SK-N-SH (cell line): Measurements from ENCODE around the gene AUP1.

ENCODE experiments used
- CHD2 ChIP-seq: fragments of 150-350 bp; IDR thresholded peaks from 2 replicates; pipeline ENCODE4 v1.6.1; 2018; ENCODE audit warnings: low read length; ENCODE audit not compliant: partially characterized antibody
- TF ChIP-seq, protein P1 (sequence below): fragments of 200-600 bp; sonication (generic); IDR thresholded peaks from 2 replicates; pipeline ENCODE4 v1.6.1; 2017; ENCODE audit warnings: antibody characterized with exemption, mild to moderate bottlenecking, moderate library complexity
- TF ChIP-seq, protein P2 (sequence below): IDR thresholded peaks from 2 replicates; pipeline ENCODE4 v1.4.0; 2012; ENCODE audit warnings: low read depth, borderline replicate concordance

DNA sequence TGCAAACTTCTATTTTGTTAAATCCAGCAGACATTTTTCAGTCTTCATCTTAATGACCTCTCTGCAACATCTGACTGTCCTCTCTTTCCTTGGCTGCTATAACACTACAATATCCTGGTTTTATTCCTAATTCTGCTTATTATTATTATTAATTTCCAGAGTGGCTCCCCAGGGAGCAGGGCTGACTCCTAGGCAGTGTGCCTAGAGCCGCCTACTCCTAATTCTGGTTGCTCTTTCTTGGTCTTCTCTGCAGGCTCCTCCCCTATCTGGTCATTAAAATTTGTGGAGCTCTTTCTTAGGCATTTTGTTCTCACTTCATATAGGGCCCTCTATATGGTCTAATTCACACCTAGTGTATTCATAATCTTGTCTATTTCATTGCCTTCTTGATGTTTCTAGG is 13.5 kb upstream of the AUP1 start:
- TF ChIP-seq, protein P1, sequence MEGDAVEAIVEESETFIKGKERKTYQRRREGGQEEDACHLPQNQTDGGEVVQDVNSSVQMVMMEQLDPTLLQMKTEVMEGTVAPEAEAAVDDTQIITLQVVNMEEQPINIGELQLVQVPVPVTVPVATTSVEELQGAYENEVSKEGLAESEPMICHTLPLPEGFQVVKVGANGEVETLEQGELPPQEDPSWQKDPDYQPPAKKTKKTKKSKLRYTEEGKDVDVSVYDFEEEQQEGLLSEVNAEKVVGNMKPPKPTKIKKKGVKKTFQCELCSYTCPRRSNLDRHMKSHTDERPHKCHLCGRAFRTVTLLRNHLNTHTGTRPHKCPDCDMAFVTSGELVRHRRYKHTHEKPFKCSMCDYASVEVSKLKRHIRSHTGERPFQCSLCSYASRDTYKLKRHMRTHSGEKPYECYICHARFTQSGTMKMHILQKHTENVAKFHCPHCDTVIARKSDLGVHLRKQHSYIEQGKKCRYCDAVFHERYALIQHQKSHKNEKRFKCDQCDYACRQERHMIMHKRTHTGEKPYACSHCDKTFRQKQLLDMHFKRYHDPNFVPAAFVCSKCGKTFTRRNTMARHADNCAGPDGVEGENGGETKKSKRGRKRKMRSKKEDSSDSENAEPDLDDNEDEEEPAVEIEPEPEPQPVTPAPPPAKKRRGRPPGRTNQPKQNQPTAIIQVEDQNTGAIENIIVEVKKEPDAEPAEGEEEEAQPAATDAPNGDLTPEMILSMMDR = no peak
- no peak for TF ChIP-seq CHD2
- TF ChIP-seq, protein P2, sequence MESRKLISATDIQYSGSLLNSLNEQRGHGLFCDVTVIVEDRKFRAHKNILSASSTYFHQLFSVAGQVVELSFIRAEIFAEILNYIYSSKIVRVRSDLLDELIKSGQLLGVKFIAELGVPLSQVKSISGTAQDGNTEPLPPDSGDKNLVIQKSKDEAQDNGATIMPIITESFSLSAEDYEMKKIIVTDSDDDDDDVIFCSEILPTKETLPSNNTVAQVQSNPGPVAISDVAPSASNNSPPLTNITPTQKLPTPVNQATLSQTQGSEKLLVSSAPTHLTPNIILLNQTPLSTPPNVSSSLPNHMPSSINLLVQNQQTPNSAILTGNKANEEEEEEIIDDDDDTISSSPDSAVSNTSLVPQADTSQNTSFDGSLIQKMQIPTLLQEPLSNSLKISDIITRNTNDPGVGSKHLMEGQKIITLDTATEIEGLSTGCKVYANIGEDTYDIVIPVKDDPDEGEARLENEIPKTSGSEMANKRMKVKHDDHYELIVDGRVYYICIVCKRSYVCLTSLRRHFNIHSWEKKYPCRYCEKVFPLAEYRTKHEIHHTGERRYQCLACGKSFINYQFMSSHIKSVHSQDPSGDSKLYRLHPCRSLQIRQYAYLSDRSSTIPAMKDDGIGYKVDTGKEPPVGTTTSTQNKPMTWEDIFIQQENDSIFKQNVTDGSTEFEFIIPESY = no peak
